IPS DF 4.7 (cell line): ENCODE data around the gene KIF5B.
"Not testable (repeated sequence)": the region's sequence is repeated elsewhere in the genome, so short reads cannot be mapped to it uniquely, and the experiment has no call there.

Experiments
- DNase-seq: peaks from one replicate; pipeline ENCODE4 v3.0.0-alpha.2; 2013; ENCODE audit warnings: low spot score; ENCODE audit errors: extremely low read depth

KIF5B gene

DNA sequence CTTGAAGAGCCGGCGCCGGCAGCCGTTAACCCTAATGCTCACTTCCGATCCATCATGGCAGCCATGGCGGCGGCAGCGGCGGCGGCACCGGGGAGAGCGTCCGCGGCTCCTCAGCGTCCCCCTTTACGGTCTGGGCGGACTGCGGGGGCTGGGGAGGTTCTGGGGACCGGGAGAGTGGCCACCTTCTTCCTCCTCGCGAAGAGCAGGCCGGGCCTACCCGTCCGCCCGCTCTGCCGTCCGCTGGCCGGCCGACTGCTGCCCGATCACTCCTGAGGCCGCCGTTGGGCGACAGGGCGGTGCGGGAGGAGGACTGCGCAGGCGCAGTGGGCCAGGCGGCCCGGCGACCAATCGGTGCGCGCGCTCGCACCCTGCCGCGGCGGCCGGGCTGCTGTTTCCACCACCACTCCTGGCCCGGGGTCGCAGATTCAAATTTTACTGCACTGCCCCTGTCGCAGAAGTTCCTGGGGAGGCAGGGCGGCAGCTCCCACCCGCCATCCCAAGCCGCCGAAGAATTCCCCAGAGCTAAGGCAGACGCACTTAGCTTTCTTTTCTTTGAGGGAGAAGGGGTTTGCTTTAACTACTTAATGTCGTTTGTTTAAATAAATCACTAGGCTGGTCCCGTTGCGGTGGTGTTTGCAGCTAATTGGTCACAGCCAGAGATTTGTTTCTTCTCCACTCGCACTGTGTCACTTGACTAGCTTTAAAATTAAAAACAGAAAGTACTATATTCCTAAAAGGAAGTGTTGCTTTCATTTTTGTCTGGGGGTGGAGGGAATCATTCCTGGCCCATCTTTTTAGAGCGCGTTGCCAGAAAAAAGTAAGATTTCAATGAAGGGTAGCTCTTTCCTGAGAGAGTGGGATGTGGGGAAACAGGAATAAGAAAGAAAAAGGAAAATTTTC is at the start of gene KIF5B:
KIF5B (minus strand) TSS at position 290 of the 900 bp plus-strand sequence. CDS start 452 bp downstream, outside the sequence.
- no peak for DNase-seq

DNA sequence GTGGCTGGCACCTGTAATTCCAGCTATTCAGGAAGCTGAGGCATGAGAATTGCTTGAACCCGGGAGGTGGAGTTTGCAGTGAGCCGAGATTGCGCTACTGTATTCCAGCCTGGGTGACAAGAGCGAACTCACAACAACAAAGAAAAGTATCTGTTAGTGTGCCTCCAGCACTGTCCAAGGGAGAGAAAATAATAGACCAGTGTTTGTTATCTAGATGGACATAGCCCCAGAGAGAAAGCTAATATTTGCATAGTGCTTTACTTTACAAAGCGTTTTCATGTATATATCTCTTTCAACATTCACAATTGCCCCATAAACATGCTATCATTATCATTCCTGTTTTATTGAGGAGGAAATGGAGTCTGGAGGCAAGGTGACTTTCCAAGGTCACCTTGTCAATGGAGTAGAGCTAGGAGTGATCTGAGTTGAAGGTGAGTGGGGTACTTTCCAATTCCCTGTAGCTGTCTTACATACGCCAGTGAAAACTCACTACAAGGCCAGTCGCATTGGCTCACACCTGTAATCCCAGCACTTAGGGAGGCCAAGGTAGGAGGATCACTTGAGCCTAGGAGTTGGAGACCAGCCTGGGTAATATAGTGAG is 49.7 kb upstream of the KIF5B start:
- DNase-seq: no peak

DNA sequence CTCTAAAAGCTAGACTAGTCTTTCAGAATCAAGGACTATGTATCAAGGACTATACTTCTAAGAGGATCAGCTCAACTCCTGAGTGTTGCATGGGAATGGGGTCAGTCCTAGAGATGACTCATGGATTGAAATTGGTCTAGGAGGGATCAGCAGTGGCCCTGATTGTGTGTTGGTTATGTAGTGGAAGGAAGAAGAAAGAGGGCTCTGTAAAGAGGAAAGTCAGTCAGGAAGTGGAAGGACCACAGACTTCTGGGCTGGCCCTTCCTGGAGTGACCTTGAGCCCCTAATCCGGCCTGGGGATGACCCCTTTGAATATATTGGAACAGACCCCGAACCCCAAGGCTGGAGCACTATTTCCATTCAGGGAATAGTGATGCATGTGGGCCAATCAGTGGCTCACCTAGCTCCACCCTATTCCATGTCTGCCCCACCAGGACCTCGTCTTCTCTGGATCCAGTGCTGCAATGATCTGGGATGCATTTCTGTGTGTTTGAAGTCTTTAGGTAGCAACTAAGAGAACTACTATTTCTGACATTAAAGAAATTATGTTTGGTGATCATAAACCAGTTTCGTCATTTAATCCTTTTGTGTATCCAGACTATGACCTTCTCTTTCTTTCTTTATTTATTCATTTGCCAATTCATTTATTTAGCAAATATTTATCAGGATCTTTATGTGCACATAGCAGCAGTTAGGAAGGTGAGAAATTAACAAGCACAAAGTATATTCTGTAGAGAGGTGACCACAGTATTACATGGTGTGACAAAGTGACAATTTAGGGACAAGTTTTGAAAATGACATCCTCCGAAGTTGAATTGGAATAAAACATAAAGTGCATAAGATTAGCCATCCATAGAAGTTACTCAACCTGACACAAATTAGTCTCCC is 48.6 kb upstream of the KIF5B start:
- DNase-seq: no peak

DNA sequence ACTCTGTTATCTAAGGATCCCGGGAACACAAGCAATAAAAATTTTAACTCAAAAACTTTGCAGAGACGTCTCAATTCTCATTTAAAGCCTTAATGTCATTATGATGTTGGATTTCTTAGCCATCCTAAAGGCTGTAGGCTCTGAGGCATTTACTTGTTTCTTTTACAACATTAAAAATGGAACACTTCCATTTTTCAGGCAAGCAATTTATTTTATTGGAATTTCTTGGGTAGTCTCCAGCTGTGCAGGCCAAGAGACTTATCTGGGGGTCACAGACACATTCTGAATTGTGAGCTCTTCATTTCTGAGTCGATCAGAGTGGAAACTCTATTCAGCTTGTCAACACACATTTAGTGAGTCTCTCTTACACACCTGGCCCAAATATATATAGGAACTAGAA is 48.0 kb upstream of the KIF5B start:
- DNase-seq: no peak

DNA sequence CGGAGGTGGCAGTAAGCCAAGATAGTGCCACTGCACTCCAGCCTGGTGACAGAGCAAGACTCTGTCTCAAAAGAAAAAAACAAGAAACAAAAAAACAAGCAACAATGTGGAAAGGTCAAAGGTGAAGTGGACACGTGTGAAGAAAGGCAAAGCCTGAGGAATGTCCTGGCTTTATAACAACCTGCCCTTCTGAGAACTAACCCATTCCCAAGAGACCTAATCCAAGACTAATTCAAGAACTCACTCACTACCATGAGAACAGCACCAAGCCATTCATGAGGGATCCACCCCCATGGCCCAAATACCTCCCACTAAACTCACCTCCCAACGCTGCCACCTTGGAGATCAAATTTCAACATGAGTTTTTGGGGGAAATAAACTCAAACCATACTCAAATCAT is 47.5 kb upstream of the KIF5B start:
- no peak for DNase-seq

DNA sequence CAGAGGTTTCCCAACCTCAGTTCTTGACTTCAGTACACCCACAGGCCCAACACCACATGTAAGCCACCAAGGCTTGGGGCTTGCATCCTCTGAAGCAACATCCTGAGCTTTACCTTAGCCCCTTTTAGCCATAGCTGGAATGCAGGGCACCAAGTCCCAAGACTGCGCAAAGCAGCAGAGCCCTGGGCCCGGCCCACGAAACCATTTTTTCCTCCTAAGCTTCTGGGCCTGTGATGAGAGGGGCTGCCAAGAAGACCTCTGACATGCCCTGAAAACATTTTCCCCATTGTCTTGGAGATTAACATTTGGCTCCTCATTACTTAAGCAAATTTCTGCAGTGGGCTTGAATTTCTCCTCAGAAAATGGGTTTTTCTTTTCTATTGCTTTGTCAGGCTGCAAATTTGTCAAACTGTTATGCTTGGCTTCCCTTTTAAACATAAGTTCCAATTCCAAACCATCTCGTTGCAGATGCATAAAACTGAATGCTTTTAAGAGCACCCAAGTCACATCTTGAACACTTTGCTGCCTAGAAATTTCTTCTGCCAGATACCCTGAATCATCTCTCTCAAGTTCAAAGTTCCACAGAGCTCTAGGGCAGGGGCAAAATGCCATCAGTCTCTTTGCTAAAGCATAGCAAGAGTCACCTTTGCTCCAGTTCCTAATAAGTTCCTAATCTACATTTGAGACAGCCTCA is 42.5 kb upstream of the KIF5B start:
- DNase-seq: not testable (repeated sequence)

DNA sequence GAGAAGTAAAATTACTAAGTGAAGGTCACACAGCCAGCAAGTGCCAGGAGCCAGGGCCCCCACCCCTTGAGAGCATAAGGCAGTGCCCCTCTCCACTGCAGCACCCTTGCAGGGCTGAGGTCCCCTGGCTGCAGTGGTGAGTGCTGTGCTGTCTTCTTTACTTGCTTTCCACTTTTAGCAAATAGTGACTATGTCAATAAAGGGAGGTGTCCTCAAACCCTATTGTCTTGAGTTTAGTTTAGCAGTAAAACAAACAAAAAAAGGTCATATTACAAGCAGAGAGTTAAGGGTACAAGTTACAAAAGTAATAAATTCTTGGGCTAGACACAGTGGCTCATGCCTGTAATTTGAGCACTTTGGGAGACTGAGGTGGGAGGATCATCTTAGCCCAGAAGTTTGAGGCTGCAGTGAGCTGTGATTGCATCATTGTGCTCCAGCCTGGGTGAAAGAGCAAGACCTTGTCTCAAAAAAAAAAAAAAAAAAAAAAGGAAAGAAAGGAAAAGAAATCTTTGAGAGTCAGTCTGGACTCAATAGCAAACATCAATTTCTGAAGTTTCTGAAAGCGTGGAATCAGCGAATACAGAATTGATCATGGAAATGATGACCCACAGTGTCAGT is 39.0 kb upstream of the KIF5B start:
- no peak for DNase-seq

DNA sequence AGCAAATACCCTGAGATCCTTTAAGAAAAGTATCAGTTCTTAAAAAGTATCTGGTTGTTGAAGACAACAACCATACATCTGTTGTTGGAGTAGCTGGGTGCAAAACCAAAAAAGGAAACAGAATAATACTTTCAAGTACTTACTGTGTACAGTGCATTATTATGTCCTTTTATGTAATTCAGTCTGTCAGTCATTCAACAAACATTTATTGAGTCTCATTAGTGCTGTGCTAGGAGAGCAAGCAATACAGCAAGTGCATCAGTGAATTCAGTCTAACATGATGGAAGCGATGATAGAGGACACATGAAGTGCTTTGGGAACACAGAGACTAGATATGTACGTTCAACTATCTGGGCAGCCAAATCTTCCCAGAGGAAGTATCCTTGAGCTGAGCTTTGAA is 37.4 kb upstream of the KIF5B start:
- no peak for DNase-seq

DNA sequence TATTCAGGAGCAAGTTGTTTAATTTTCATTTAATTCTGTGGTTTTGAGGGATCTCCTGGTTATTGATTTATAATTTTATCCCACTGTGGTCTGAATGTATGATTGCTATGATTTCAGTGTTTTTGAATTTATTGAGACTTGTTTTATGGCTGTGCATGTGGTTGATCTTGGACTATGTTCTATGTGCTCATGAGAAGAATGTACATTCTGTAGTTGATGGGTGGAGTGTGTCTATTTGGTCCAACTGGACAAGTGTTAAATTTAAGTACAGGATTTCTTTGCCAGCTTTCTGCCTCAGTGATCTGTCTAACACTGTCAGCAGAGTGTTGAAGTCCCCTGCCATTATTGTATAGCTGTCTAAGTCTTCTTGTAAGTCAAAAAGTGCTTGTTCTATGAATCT is 34.8 kb upstream of the KIF5B start:
- no peak for DNase-seq

DNA sequence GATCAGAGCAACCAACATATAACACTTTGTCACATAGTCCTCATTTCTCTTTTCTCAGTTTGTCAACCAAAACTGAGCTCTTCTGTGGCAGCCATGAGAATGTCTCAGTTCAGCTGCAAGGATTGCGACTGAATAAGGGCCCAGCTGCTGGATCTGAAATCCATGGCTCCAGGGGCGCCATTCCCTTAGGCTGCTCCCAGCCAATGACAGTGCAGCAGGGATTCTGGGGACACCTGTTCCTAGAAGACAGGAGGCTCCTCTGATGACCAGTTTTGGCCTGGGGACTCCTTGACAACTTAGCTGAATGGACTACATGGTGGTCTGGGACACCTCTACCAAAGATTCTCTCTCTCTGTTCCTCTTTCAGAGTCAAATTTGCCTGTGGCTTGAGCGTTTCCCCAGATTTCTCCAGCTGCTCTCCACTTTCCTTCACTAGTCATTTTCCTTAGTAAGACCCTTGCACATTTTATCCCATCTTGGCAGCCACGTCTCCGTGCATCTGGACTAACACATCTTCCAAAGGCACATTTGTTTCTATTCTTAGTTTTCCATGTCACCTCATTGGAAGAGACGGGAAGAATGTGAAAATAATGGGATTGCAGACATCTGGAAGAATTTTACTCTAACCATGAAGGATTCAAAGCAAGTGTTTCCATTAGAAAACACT is 28.1 kb upstream of the KIF5B start:
- DNase-seq: no peak

DNA sequence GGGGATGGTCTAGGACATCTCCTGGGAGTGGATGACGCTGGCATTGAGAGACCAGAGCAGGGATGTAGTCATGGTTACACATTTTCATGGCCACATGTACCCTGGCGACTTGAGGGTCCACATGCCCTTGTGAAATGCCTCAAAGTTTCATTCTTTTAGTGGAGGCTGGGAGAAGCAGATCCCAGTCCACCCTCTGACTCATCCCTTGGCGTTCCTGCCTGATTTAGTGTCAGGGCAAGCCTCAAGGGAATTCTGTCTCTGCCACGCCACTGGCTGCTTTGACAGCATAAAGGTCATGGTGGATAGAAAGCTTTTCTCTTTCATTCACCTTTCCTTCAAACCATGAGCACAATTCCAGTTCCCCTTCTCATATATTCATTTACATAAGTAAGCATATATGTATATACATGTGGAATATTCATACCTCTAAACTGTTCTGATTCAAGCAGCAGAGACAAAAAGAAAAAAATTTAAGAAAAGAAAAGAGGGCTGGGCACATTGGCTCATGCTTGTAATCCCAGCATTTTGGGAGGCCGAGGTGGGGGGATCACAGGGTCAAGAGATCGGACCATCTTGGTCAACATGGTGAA is 21.8 kb upstream of the KIF5B start:
- DNase-seq: no peak

DNA sequence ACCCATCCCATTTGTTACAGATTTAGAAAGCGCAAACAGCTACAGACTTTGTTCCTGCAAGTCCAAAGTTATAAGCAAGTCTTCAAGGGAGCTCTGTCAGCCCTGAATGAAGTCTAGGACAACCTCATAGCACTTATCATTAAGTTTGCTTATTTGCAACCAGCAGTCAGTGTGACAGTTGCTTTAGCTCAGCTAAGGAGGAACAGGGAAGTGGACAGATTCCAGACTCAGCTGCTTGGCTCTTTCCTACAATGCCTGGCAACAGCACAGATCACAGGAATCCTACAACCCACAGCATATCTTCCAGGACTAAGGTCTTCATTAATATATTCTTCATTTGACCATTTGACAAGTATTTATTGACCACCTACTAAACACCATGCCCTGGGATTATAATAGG is 17.4 kb upstream of the KIF5B start:
- DNase-seq: no peak

DNA sequence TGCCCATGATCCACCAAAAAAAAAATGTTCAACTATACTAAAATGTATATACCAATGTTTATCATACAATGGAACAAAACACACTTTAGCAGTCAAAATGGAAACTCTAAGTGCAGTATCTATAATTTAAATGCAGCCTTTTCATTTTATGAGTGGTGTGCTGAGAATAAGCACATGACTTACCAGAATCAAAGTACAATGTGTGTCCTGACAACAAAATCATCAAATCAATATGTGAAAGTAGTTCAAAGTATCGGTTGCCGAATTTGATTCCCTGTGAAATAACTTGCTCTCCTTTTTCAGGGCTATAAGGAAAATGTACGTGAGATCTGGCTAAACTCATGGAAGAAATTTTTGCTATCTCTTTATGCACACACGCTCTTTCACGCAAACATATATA is 16.9 kb upstream of the KIF5B start:
- no peak for DNase-seq

DNA sequence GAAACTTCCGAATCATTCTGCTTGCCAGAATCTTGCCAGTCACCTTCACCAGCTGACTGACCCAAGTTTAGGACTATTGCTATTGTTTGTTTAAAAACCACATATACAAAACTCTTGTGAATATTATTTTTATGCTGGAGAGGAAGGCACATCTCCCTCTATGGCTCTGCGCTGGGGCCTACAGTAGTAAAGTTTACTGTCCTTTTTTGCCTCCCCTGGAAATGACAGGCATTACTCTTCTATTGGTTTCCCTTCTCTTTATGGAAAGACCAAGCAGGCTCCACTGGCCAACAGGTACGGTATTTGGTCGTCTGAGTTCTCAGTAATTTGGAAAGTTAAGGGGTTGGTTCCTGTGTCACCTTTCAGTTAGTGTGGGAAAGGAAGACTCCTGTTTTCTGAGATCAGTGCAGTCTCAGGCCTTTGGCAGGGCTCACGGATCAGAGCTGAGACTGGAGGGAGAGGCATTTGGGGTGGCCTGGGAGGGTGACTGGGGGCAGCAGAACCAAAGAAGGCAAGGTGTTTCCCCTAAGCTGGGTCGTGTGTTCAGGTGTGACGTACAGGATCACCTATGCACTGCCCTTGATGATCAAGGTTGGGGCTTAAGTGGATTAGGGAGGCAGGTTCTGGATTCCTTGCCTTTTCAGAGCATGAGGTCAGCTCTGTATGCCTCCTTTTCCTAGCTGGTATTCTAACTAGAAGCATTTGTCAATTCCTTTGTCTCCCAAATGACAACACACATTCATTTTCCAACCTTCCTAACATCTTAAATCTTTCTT is 16.0 kb upstream of the KIF5B start:
- DNase-seq: no peak

DNA sequence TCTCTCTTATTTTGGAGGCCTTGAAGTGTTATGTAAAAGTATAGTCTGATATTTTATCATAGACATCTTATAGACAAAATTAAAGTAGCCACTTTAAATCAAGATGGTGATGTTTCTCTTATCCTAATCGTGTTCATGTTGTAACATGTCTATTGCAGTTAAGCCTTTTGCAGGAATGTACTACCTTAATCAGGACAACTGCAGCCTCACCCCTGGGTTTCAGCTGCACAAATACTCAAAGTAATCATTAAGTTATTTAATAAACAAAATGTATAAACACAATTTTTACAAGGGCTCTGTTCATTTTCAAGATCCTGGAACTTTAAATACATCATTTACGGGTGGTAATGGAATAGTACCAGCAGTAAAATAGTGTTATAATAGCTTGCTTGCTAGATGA is 14.4 kb upstream of the KIF5B start:
- DNase-seq: no peak

DNA sequence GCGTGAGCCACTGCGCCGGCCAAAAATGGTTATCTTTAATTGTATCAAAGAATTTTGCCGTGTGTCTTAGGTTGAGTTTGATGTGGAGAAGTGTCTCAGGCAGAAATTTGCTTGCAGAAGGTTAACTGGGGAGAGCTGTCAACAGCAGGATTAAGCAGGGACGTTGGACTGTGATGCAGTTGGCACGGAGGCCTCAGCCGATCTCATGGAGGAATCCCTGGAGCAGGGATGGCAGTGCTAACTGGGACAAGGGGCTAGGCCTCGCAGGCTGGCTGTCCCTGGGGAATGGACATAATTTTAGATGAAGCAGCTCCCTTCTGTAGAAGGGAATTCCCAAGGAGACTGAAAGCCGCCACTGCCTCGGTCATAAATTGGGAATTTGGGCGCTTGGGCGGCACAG is 12.3 kb upstream of the KIF5B start:
- no peak for DNase-seq

DNA sequence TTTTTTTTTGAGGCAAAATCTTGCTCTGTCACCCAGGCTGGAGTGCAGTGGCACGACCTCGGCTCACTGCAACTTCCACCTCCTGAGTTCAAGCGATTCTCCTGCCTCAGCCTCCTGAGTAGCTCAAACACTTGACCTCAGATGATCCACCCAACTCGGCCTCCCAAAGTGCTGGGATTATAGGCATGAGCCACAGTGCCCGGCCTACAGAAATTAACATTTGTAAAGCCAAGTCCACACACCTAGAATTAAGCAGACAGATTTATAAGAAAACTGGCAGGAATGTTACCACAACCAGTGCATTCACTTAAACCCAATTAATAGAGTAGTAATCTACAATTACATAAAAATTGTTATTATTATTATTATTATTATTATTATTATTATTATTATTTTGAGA is 11.7 kb upstream of the KIF5B start:
- DNase-seq: not testable (repeated sequence)

DNA sequence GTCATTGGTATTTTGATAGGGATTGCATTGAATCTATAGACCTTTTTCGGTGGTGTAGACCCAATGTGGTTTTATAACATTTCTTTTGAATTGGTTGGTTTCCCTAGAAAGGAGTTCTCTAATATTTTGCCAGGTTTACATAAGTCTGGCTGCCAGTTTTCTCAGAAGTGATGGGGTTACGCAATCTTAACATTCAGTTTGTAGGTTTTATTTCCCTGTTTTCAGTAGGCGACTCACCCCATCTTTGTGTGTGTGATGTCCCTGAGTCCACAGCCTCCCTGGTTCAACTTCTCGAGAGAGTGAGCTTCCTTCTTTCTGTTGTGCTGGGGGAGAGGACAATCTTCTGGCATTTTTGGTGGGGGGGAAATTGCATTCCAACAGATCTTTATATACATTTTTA is 9.6 kb upstream of the KIF5B start:
- no peak for DNase-seq

DNA sequence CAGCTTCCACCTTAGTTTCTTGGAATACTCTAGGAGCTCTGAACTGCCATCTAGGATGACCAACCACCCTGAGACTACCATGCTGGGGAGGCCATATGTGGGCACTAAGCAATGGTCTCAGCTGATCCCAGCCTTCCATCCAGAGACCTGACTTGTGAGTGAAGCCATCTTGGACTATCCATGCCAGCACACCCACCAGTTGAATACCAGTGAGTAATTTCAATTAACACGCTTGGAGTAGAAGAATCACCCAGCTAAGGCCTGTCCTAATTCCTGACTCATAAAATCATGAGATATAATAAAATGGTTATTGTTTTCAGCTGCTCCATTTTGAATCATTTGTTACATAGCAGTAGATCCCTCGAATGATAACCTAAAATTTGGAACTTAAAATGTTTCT is 5.2 kb upstream of the KIF5B start:
- DNase-seq: no peak
